ENCODE results near the gene DCX.
"Not testable (repeated sequence)": the region's sequence is repeated elsewhere in the genome, so short reads cannot be mapped to it uniquely, and the experiment has no call there.

DCX gene

DNA sequence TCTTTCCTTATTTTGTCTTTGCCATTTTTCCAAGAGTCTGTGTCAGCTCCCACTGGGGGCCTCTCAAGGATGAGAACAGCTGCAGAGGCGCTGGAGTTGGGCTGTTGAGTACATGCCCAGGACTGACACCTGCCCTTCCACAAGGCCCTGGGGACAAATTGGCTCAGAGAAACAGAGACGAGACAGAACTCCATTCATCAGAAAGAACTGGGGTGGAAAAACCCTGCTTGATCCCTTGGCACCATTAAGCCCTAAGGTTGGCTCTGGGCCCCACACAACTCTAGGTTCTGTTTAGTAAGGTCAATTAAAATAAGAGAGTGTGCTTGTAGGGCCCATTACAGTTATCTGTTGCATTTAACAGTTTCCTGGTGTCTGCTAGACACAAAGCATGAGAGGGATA lies 63.6 kb downstream of the DCX start:
- Histone ChIP-seq H3K36me3 (ENCODE audit: control insufficient read depth, insufficient read depth, low read length) (no peaks in the 10 kb centered on the region), H3K27me3 (replicated peaks; ENCODE audit: control insufficient read depth, insufficient read depth, low read length) (no peaks in the 10 kb centered on the region), H3K4me3 (replicated peaks; ENCODE audit: low read depth, low read length) (no peak overlapping the region)
- no peak for DNase-seq (ENCODE audit: extremely low read depth, insufficient read length)
- TF ChIP-seq, protein P1, sequence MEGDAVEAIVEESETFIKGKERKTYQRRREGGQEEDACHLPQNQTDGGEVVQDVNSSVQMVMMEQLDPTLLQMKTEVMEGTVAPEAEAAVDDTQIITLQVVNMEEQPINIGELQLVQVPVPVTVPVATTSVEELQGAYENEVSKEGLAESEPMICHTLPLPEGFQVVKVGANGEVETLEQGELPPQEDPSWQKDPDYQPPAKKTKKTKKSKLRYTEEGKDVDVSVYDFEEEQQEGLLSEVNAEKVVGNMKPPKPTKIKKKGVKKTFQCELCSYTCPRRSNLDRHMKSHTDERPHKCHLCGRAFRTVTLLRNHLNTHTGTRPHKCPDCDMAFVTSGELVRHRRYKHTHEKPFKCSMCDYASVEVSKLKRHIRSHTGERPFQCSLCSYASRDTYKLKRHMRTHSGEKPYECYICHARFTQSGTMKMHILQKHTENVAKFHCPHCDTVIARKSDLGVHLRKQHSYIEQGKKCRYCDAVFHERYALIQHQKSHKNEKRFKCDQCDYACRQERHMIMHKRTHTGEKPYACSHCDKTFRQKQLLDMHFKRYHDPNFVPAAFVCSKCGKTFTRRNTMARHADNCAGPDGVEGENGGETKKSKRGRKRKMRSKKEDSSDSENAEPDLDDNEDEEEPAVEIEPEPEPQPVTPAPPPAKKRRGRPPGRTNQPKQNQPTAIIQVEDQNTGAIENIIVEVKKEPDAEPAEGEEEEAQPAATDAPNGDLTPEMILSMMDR (IDR thresholded peaks at IDR 0.05; ENCODE audit: insufficient read depth, low read length, poor library complexity, severe bottlenecking): no peak

DNA sequence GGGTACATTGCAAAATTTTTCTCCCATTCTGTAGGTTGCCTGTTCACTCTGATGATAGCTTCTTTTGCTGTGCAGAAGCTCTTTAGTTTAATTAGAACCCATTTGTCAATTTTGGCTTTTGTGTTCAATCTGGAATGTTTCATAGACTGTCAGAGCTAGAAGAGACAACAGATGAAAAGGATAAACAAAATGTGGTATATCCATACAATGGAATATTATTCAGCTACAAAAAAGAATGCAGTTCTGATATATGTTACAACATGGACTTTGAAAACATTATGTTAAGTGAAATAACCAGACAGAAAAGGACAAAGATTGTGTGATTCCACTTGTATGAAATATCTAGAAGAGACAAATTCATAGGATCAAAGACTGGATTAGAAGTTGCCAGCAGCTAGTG lies 65.8 kb downstream of the DCX start:
- H3K4me3 ChIP-seq (replicated peaks; ENCODE audit: low read depth, low read length); DNase-seq (ENCODE audit: extremely low read depth, insufficient read length); H3K36me3 ChIP-seq (ENCODE audit: control insufficient read depth, insufficient read depth, low read length); H3K27me3 ChIP-seq (replicated peaks; ENCODE audit: control insufficient read depth, insufficient read depth, low read length): not testable (repeated sequence)

DNA sequence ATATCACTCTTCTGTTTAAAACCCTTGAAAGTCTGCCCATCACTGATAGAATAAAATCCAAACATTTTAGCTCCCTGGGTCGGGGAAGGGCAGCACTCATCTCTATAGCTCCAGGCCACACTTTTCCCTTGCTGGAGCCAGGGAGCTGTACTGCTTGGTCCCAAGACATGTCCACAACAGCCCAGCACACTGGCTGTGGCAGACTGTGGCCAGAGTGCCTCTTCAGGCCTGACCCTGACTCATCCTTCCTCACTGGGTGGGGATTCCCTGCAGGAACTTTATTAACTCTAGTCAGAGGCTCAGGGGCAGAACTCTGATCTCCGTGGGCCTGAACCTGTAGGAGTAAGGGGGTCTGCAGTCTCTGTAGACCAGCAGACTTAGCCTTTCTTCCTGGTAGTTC lies 71.9 kb downstream of the DCX start:
- Histone ChIP-seq H3K36me3 (ENCODE audit: control insufficient read depth, insufficient read depth, low read length) (no peaks in the 10 kb centered on the region), H3K27me3 (replicated peaks; ENCODE audit: control insufficient read depth, insufficient read depth, low read length) (no peaks in the 10 kb centered on the region), H3K4me3 (replicated peaks; ENCODE audit: low read depth, low read length) (no peak overlapping the region)
- DNase-seq (ENCODE audit: extremely low read depth, insufficient read length): no peak
- TF ChIP-seq, protein P1 (IDR thresholded peaks at IDR 0.05; ENCODE audit: insufficient read depth, low read length, poor library complexity, severe bottlenecking): no peak

DNA sequence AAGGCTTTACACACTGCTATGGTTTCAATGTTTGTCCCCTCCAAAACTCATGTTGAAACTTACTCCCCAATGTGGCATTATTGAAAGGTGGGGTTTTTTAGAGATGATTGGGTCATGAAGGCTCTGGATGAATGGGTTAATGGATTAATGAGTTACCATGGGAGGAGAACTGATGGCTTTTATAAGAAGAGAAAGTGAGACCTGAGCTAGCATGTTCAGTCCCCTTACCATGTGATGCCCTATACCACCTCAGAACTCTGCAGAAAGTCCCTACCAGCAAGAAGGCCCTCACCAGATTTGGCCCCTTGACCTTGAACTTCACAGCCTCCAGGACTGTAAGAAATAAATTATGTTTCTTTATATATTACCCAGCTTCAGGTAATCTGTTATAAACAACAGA lies 72.8 kb downstream of the DCX start:
- DNase-seq (ENCODE audit: extremely low read depth, insufficient read length): no peak
- Histone ChIP-seq H3K4me3 (replicated peaks; ENCODE audit: low read depth, low read length) (no peak overlapping the region), H3K27me3 (replicated peaks; ENCODE audit: control insufficient read depth, insufficient read depth, low read length) (no peaks in the 10 kb centered on the region), H3K36me3 (ENCODE audit: control insufficient read depth, insufficient read depth, low read length) (no peaks in the 10 kb centered on the region)
- TF ChIP-seq, protein P1 (IDR thresholded peaks at IDR 0.05; ENCODE audit: insufficient read depth, low read length, poor library complexity, severe bottlenecking): no peak

DNA sequence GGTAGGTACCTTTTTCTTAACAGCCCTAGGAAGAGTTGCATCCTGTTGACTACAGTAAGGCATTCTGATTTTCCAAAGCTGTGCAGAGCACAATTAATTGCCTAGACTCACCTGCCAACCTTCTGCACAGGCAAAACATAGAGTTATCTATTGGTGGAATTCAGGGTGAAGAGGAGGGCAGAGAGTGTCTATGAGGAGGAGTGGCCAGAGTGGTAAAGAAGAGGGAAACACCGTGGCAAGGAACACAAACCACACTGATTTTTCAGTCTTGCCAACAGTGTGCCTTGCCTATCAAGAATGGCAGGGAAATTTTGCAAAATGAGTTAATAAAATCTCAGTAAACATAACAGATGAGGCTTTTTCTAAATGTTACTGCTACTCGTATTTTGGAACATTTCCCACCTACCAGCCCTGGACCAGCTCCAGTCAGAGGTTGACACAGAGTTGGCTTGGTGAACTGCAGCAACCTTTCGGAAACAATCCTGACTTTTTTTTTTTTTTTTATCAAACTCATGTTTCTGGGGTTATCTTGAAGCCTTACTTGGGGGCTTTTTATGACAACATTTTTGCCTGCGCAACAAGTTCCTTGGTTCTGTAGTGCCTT lies 73.8 kb downstream of the DCX start:
- DNase-seq (ENCODE audit: extremely low read depth, insufficient read length): no peak
- TF ChIP-seq, protein P1 (IDR thresholded peaks at IDR 0.05; ENCODE audit: insufficient read depth, low read length, poor library complexity, severe bottlenecking): no peak
- no peak overlapping the region for H3K4me3 ChIP-seq (replicated peaks; ENCODE audit: low read depth, low read length)
- H3K36me3 ChIP-seq (ENCODE audit: control insufficient read depth, insufficient read depth, low read length): no peaks in the 10 kb centered on the region
- H3K27me3 ChIP-seq (replicated peaks; ENCODE audit: control insufficient read depth, insufficient read depth, low read length): no peaks in the 10 kb centered on the region; the same call in 1 of the 2 replicates

DNA sequence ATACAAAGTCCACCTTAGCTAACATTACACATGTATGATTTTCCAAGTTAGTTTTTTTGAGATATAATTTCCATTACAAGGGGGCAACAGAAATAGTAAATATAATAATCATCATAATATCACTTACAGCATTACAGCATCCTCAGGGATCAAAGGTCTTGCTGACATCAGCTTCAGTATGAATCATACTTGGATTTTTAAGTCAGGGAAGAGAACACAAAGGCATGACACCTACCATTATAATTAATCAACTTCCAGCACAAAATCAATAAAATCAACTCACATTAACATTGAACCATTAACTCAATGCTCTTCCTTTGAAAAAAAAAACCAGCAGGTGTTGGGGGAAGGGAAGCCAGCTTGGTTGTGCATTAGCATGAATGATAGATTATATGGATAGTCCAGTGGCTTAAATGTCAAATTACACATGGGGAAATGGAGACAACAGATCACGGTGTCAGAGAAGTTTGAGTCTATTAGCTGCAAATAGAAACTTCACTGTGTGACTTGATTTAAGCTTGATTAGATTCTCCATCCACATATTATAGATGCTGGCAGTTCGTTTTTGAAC lies 74.8 kb downstream of the DCX start:
- no peak for DNase-seq (ENCODE audit: extremely low read depth, insufficient read length)
- no peaks in the 10 kb centered on the region for H3K36me3 ChIP-seq (ENCODE audit: control insufficient read depth, insufficient read depth, low read length)
- TF ChIP-seq, protein P1 (IDR thresholded peaks at IDR 0.05; ENCODE audit: insufficient read depth, low read length, poor library complexity, severe bottlenecking): no peak
- H3K27me3 ChIP-seq (replicated peaks; ENCODE audit: control insufficient read depth, insufficient read depth, low read length): no peaks in the 10 kb centered on the region; the same call in 1 of the 2 replicates
- no peak overlapping the region for H3K4me3 ChIP-seq (replicated peaks; ENCODE audit: low read depth, low read length)

Data from GM06990 (cell line).